COLO668 (cell line): ENCODE results near the gene RPP21.

Experiments
- DNase-seq: peaks from one replicate; lab custom pipeline; 2025; ENCODE audit not compliant: unreplicated experiment; lab: John Stamatoyannopoulos, UW

The RPP21 gene

DNA sequence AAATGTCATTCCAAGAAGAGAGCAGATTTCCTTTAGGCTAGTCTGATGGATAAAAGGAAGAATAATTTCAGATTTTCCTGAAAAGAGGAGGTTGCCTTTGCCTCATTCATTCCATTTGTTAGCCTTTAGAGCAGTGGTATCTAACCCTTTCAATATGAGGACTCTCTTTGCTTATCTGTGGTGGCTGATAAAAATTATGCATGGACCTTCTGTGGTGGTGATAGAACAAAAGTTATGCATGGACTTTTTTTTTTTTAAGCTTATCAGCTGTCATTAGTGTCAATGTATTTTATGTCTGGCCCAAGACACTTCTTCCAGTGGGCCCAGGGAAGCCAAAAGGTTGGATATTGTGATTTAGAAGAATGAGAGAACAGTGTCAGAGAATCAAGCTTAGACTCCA is 16.6 kb upstream of the RPP21 start:
- DNase-seq: no peak

- no peak for DNase-seq
These were observed 15.6 kb upstream of the RPP21 start for GRCh38 chr6:30329331-30329730.

DNA sequence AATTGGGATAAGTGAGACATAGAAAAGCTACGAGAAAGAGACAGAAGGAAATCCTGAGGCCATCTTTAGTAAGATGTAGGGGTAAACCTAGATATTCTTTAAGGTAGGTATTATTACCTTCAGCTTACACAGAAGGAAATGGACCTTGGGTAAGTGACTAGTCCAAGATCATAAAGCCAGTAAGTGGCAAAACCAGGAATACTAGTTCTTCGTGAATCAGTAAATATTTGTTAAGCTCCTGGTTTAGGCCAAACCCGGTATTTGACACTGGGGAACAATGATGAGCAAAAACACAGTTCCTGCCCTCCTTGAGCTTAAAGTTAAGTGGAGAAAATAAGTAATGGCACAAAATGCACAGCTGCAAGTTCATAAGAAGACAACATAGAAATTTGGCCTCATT is 13.0 kb upstream of the RPP21 start:
- DNase-seq: no peak

GRCh38 chr6:30334075-30334783 is 10.7 kb upstream of the RPP21 start:
- DNase-seq: no peak

DNA sequence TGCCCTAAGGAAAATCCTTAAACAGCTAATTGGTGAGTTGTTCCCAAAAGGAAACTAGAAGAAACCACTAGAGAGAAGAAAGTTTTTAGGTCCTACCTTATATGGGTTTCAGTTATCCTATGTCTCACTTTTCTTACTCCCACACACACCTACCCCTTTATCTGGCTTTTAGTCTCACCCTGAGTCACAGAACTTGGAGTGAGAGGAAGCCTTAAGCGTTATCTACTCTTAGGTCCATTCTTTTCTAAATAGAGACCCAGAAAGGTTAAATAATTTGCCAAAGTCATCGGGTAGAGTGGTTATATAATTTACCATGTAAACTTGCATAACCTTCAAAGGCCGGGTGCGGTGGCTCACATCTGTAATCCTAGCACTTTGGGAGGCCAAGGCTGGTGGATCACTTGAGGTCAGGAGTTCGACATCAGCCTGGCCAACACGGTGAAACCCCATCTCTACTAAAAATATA is 4.3 kb upstream of the RPP21 start:
- no peak for DNase-seq

- no peak for DNase-seq
These were observed 3.7 kb upstream of the RPP21 start for GRCh38 chr6:30341218-30341617.

DNA sequence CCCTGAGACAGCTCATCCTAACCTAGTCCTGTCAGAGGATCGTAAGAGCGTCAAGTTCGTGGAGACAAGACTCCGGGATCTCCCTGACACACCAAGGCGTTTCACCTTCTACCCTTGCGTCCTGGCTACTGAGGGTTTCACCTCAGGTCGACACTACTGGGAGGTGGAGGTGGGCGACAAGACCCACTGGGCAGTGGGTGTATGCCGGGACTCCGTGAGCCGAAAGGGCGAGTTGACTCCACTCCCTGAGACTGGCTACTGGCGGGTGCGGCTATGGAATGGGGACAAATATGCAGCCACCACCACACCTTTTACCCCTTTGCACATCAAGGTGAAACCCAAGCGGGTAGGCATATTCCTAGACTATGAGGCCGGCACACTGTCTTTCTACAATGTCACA is 3.2 kb upstream of the RPP21 start:
- DNase-seq: no peak

DNA sequence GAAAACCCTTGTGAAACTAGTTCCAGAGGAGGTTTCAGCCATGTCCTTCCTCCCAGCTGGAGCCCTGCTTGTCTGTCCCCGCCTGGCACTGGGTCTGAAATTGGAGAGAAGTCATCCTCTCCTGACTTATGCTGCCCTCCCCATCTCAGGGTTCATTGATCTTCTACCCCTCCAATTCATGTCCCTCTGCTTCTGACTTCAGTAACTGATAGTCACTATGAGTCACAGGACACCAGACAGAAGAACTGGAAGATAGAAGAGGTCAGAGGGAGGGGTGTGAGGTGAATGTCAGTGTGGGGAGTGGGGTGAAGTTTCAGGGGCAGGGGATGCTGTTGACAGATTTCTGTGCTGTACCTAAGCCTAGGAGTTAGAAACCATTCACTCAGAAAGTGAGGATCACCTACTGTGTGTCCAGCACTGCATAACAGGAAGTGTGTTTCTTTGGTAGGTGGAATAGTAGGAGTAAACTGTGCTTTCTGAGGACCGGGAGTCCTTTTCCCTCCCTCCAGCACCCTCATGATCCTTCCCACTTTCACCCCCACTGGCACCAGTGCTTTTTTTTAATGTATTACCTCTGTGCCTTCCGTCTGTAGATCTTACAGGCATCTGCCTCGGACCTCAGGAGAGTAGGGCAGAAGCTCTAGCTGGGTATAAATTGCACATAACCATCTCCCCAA is 627 bp upstream of the RPP21 start:
- no peak for DNase-seq

GRCh38 chr6:30345852-30346251 is 896 bp downstream of the RPP21 start:
- no peak for DNase-seq

GRCh38 chr6:30348957-30349356 is 4.0 kb downstream of the RPP21 start:
- DNase-seq: no peak

GRCh38 chr6:30349421-30350177 is 4.6 kb downstream of the RPP21 start:
- DNase-seq: no peak

GRCh38 chr6:30350524-30350923 is 5.6 kb downstream of the RPP21 start:
- DNase-seq: no peak

DNA sequence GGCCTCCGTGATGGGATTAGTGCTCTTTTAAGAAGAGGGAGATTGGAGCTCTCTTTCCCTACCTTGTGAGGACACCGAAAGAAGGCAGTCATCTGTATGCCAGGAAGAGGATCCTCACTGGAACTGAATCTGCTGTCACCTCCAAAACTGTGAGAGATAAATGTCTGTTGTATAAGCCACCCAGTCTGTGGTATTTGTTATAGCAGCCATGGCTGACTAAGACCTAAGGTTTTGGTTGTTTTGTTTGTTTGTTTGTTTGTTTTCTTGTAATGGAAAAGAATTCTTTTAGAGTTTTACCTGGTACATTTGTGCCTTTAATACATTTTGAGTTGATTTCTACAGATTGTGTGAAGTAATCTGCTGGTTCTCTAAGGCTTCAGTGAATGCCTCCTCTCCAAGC is 7.6 kb downstream of the RPP21 start:
- DNase-seq: no peak

DNA sequence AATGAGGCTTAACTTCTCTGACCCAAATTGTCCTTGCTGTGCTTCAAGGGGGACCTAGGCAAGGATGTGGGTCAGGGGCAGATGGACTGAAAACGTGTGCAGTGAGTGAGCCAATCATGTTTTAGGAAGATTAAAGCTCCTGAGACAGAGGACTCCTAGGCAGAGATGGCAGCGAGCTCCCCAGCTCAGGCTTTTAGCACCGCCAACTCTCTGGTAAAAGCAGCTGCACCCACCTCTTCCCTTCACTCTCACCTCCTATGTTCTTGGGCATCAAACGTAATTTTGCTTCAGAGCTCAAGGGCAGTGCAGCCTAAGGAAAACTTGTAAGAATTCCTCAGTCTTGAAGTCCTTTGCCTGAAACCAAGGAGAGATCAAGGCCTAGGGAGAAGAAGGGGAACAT is 10.3 kb downstream of the RPP21 start:
- no peak for DNase-seq

GRCh38 chr6:30356536-30356935 is 11.6 kb downstream of the RPP21 start:
- no peak for DNase-seq

GRCh38 chr6:30357678-30358540 is 13.0 kb downstream of the RPP21 start:
- peak; percentile 20 for DNase-seq

GRCh38 chr6:30359276-30359675 is 14.3 kb downstream of the RPP21 start:
- no peak for DNase-seq

DNA sequence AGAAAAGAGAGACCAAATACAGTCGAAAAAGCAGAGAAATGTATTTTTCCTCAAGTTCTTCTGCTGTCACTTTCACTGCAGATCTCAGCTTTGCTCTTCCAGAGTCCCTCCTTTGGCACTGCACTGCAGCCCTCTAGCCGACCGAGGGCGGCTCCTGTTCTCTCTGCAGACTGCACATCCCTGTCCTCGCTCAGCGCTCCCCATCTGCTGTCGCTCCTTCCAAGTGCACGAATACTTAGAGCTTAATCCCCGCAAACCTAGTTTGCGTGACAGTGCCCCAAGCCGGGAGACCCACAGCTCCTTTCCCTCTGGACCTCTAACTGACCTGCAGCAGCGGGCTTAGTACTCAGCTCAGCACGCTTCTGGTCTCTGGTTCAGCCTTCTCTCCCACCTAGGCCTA is 15.2 kb downstream of the RPP21 start:
- no peak for DNase-seq

- no peak for DNase-seq
These were observed 16.7 kb downstream of the RPP21 start for GRCh38 chr6:30361661-30362060.

DNA sequence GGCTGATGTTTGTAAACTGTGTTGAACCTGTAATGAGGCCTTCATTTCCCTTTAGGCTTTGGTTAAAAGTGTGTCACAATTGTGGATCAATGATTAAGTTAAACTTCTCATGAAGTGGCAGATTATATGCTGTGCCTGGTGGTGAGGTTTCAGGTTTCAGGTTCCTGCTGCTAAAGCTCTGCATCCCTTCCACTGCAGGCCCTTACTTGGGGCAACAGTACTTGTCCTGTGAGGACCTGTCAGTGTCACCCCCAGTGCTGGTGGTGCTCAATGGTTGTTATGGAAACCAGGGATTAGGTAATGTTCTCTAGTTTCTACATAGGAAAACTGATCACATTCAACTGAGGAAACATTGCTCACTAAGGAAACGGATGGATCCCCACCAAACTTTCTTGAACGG is 18.5 kb downstream of the RPP21 start:
- DNase-seq: no peak

- no peak for DNase-seq
These were observed 19.6 kb downstream of the RPP21 start for GRCh38 chr6:30364591-30364990.
